ENCODE data around the gene ZNF534. TPM values are rescaled to one million over a fixed set of nuclear protein-coding genes. Genes with fewer than 3 reads are reported as not detected.

Gene ZNF534
- total RNA-seq: not detected

- H3K36me3 Mint-ChIP-seq: peaks cover 7% of the 10 kb centered on the region
- no peaks in the 10 kb centered on the region for H3K4me1 Mint-ChIP-seq
- CTCF ChIA-PET: no interaction called here
- H3K4me3 Mint-ChIP-seq: no peak within 1 kb of the TSS
- ATAC-seq: no peak
- no peak for DNase-seq
- H3K27ac Mint-ChIP-seq: no peak within 1 kb of the TSS
- no peaks in the 10 kb centered on the region for H3K27me3 Mint-ChIP-seq
- H3K9me3 Mint-ChIP-seq (ENCODE audit: low read depth): peaks cover 29% of the 10 kb centered on the region
These were observed at the start of gene ZNF534 for GRCh38 chr19:52428937-52429336. ZNF534 (plus strand) TSS chr19:52429148; CDS start chr19:52431475, 2,327 bp downstream.

- Mint-ChIP-seq H3K4me3 (no peak overlapping the region), H3K27ac (no peak overlapping the region), H3K27me3 (no peaks in the 10 kb centered on the region), H3K4me1 (no peaks in the 10 kb centered on the region), H3K36me3 (peaks cover 32% of the 10 kb centered on the region), H3K9me3 (ENCODE audit: low read depth) (peaks cover 43% of the 10 kb centered on the region)
- ATAC-seq (no peak), DNase-seq (no peak)
- CTCF ChIA-PET: interaction anchor here (0.8 kb wide), 1 partner anchor 8 kb away, joined by 3 read pairs; no protein-coding TSS in a partner anchor
These were observed 37.8 kb upstream of the ZNF534 start for GRCh38 chr19:52391135-52391534.

- Mint-ChIP-seq H3K4me1 (peaks cover 18% of the 10 kb centered on the region), H3K36me3 (peaks cover 65% of the 10 kb centered on the region), H3K27me3 (no peaks in the 10 kb centered on the region), H3K27ac (peak within 1 kb of the TSS; percentile 90), H3K9me3 (ENCODE audit: low read depth) (peaks cover 38% of the 10 kb centered on the region), H3K4me3 (peak within 1 kb of the TSS; percentile 85)
- CTCF ChIA-PET: no interaction called here
- ATAC-seq: peak; percentile 100
- DNase-seq: peak; percentile 97
These were observed 31.5 kb upstream of the ZNF534 start, which contains the start of gene ZNF528 for GRCh38 chr19:52397310-52398080. ZNF528 (plus strand) TSS chr19:52397849; CDS start chr19:52402014, 4,165 bp downstream.

GRCh38 chr19:52398081-52398441, 30.9 kb upstream of the ZNF534 start:
- H3K27ac Mint-ChIP-seq: peak overlapping the region; percentile 90
- peak overlapping the region; percentile 85 for H3K4me3 Mint-ChIP-seq
- H3K36me3 Mint-ChIP-seq: peaks cover 67% of the 10 kb centered on the region
- DNase-seq (peak; percentile 42), ATAC-seq (peak; percentile 55)
- peaks cover 18% of the 10 kb centered on the region for H3K4me1 Mint-ChIP-seq
- CTCF ChIA-PET: no interaction called here
- H3K27me3 Mint-ChIP-seq: no peaks in the 10 kb centered on the region
- H3K9me3 Mint-ChIP-seq (ENCODE audit: low read depth): peaks cover 38% of the 10 kb centered on the region

- Mint-ChIP-seq H3K27me3 (no peaks in the 10 kb centered on the region), H3K4me1 (no peaks in the 10 kb centered on the region), H3K9me3 (ENCODE audit: low read depth) (peaks cover 34% of the 10 kb centered on the region), H3K27ac (no peak overlapping the region), H3K4me3 (no peak overlapping the region), H3K36me3 (peaks cover 70% of the 10 kb centered on the region)
- DNase-seq (no peak), ATAC-seq (no peak)
- CTCF ChIA-PET: no interaction called here
These were observed 18.7 kb upstream of the ZNF534 start for GRCh38 chr19:52410276-52410675.

- Mint-ChIP-seq H3K36me3 (peaks cover 19% of the 10 kb centered on the region), H3K4me1 (no peaks in the 10 kb centered on the region), H3K4me3 (no peak overlapping the region), H3K9me3 (ENCODE audit: low read depth) (peaks cover 46% of the 10 kb centered on the region), H3K27ac (no peak overlapping the region), H3K27me3 (no peaks in the 10 kb centered on the region)
- ATAC-seq (no peak), DNase-seq (no peak)
- CTCF ChIA-PET: no interaction called here
These were observed 13.2 kb upstream of the ZNF534 start for GRCh38 chr19:52415711-52416110.

- Mint-ChIP-seq H3K36me3 (peaks cover 2% of the 10 kb centered on the region), H3K9me3 (ENCODE audit: low read depth) (peaks cover 38% of the 10 kb centered on the region), H3K4me3 (no peak overlapping the region), H3K27ac (no peak overlapping the region), H3K27me3 (no peaks in the 10 kb centered on the region), H3K4me1 (no peaks in the 10 kb centered on the region)
- no peak for DNase-seq
- no peak for ATAC-seq
- CTCF ChIA-PET: no interaction called here
These were observed 13.2 kb downstream of the ZNF534 start for GRCh38 chr19:52442179-52442578.

- DNase-seq (no peak), ATAC-seq (no peak)
- no peaks in the 10 kb centered on the region for H3K27me3 Mint-ChIP-seq
- H3K9me3 Mint-ChIP-seq (ENCODE audit: low read depth): peaks cover 36% of the 10 kb centered on the region
- H3K4me1 Mint-ChIP-seq: no peaks in the 10 kb centered on the region
- H3K36me3 Mint-ChIP-seq: peaks cover 2% of the 10 kb centered on the region
- no peak overlapping the region for H3K27ac Mint-ChIP-seq
- CTCF ChIA-PET: no interaction called here
- H3K4me3 Mint-ChIP-seq: no peak overlapping the region
These were observed 15.6 kb downstream of the ZNF534 start for GRCh38 chr19:52444506-52444905.

GRCh38 chr19:52451241-52451640, 22.3 kb downstream of the ZNF534 start:
- Mint-ChIP-seq H3K4me1 (peaks cover 15% of the 10 kb centered on the region), H3K9me3 (ENCODE audit: low read depth) (peaks cover 41% of the 10 kb centered on the region), H3K27me3 (no peaks in the 10 kb centered on the region), H3K4me3 (no peak overlapping the region), H3K27ac (no peak overlapping the region), H3K36me3 (peaks cover 29% of the 10 kb centered on the region)
- DNase-seq (no peak), ATAC-seq (no peak)
- CTCF ChIA-PET: no interaction called here

GRCh38 chr19:52453324-52454094, 24.6 kb downstream of the ZNF534 start, which contains the start of gene ZNF578:
ZNF578 (plus strand) TSS chr19:52453553; CDS start chr19:52501846, 48,293 bp downstream.
- H3K27me3 Mint-ChIP-seq: no peaks in the 10 kb centered on the region
- CTCF ChIA-PET: no interaction called here
- H3K36me3 Mint-ChIP-seq: peaks cover 42% of the 10 kb centered on the region
- H3K4me1 Mint-ChIP-seq: peaks cover 15% of the 10 kb centered on the region
- peak; percentile 84 for DNase-seq
- peak within 1 kb of the TSS; percentile 74 for H3K4me3 Mint-ChIP-seq
- peak within 1 kb of the TSS; percentile 76 for H3K27ac Mint-ChIP-seq
- H3K9me3 Mint-ChIP-seq (ENCODE audit: low read depth): peaks cover 46% of the 10 kb centered on the region
- peak; percentile 87 for ATAC-seq

GRCh38 chr19:52464798-52465470, 36.0 kb downstream of the ZNF534 start:
- Mint-ChIP-seq H3K9me3 (ENCODE audit: low read depth) (peaks cover 38% of the 10 kb centered on the region), H3K36me3 (peaks cover 6% of the 10 kb centered on the region), H3K4me1 (no peaks in the 10 kb centered on the region), H3K4me3 (no peak overlapping the region), H3K27ac (no peak overlapping the region), H3K27me3 (no peaks in the 10 kb centered on the region)
- DNase-seq (no peak), ATAC-seq (no peak)
- CTCF ChIA-PET: no interaction called here

- no peaks in the 10 kb centered on the region for H3K27me3 Mint-ChIP-seq
- peaks cover 32% of the 10 kb centered on the region for H3K36me3 Mint-ChIP-seq
- DNase-seq (no peak), ATAC-seq (no peak)
- no peaks in the 10 kb centered on the region for H3K4me1 Mint-ChIP-seq
- no peak overlapping the region for H3K4me3 Mint-ChIP-seq
- H3K9me3 Mint-ChIP-seq (ENCODE audit: low read depth): peaks cover 66% of the 10 kb centered on the region
- H3K27ac Mint-ChIP-seq: no peak overlapping the region
- CTCF ChIA-PET: no interaction called here
These were observed 44.9 kb downstream of the ZNF534 start for GRCh38 chr19:52473655-52474350.
